Left cardiac atrium (tissue), 4 donors: ENCODE data around the gene SLC6A3. TPM values are rescaled to one million over a fixed set of nuclear protein-coding genes. Genes with fewer than 3 reads are reported as not detected.
"Not testable (repeated sequence)": the region's sequence is repeated elsewhere in the genome, so short reads cannot be mapped to it uniquely, and the experiment has no call there.

Experiments
- ATAC-seq, 2 donors: fragments of 200-7000 bp; cut with Tn5 transposase; one replicate each; pipeline ENCODE4 v1.9.1; 2020; ENCODE audit warnings: mild to moderate bottlenecking in 2 of 2, moderate library complexity in 2 of 2
- DNase-seq: peaks from one replicate; pipeline ENCODE4 v3.0.0-alpha.2; 2020
- intact Hi-C, 2 donors: fragments of 100-400 bp; cut with DNase I; formaldehyde crosslinking; loops; one replicate each; pipeline versions ENCODE4 v1.14.1 to v1.15.1; 2022 to 2023
- total RNA-seq, 2 donors: library from RNA; stranded (reverse); fragmentation: NEBNext Ultra II Directional; extraction: Animal tissue kit (Norgen Biotek cat#: 25700); gene quantifications; one replicate each; pipeline ENCODE4 v1.2.1, GENCODE V29; 2021
- donor health status: DM: no; HTN: yes; CAD: no.
- donor health status: DM: no; HTN: yes; CAD: no; lungs with severe emphysema.
- donor health status: DM: yes; HTN: yes; CAD: no.
- donor health status: Dilated cardiomyopathy.

SLC6A3 gene
- total RNA-seq, 2 donors from 2014 or later: 0.06 TPM; not detected in 1

- no peak for ATAC-seq
- intact Hi-C loops: loop anchor here in 1 of 2 donors (10.0 kb wide), 1 partner anchor 166 kb away; no protein-coding TSS in a partner anchor
- DNase-seq: no peak
Measured at GRCh38 chr5:1479066-1479465, 33.8 kb upstream of the SLC6A3 start.

GRCh38 chr5:1478271-1479035 is 33.2 kb upstream of the SLC6A3 start:
- intact Hi-C loops: loop anchor here in 1 of 2 donors (10.0 kb wide), 1 partner anchor 166 kb away; no protein-coding TSS in a partner anchor
- no peak for ATAC-seq
- no peak for DNase-seq

DNA sequence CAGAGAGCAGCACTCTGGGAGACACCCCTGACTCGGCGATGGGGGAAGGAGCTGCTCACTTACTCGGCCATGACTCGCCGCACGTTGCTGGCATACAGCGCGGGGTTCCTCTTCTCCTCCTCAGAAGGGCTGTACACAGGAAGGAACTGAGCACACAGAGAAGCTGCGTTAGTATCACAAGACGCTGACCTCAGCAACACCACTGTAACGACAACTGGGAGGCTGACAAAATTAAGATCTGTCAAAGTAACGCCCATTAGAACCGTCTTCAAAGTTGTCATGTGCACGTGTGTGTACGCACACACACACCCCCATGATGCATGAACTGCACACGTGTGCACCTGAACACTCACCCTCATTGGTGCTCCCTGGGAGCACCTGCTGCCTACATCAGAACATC is 32.1 kb upstream of the SLC6A3 start:
- intact Hi-C loops: loop anchor here in 1 of 2 donors (10.0 kb wide), 1 partner anchor 167 kb away; no protein-coding TSS in a partner anchor
- DNase-seq: peak; percentile 58
- ATAC-seq: peak; percentile 55 to 63

DNA sequence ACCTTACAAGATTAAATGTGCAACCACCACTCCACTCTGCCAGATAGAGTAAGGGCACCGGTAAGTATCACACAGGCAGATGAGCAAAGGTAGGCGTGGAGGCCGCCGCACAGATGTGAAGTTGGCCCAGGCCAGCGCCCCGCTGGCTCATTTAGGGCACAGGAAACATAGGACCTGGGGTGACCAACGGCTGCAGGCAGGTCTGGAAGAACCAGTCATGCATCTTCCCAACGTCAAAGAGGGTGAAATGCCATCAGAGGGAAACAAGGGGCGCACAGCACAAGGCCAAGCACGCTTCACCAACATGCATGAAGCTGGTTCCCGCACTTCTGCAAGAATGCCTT is 31.7 kb upstream of the SLC6A3 start:
- intact Hi-C loops: loop anchor here in 1 of 2 donors (10.0 kb wide), 1 partner anchor 168 kb away; no protein-coding TSS in a partner anchor
- DNase-seq (no peak), ATAC-seq (no peak)

DNA sequence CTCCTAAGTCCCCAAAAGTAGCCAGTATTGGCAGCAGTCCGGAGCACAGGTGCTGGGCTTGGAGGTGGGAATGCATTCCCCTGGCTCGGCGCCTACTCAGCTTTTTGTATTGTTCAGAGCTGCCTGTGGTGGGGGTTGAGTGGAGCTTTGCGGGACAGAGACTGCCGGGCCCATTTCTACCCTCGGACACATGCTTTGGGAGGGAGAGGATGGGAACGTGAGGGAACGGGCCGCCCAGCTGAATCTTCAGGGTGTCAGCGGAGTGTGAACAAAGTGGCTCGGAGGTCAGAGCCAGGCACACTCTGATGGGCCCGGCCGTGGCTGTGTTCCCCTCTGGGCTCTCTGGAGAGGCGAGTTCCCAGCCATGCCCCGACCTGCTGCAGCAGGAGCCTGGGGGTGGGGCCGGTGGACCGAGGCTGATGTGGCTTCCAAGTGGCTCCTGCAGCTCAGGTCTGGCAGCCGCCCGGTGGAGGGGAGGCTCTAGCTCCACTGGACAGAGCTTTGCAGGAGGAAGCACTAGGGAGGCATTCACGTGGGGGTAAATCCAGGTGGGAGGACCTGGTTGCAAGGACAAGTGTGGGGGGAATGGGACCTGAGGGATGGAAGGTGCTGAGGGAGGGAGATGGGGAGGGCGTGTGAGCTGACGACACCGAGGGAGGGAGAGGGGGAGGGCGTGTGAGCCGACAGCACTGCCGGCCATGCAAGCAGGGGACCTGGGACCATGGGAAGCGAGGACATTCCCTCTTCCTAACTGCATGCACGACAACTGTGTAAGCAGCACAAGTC is 31.1 kb upstream of the SLC6A3 start:
- intact Hi-C loops: loop anchor here in 1 of 2 donors (10.0 kb wide), 1 partner anchor 168 kb away; no protein-coding TSS in a partner anchor
- ATAC-seq: no peak
- DNase-seq: peak; percentile 16

DNA sequence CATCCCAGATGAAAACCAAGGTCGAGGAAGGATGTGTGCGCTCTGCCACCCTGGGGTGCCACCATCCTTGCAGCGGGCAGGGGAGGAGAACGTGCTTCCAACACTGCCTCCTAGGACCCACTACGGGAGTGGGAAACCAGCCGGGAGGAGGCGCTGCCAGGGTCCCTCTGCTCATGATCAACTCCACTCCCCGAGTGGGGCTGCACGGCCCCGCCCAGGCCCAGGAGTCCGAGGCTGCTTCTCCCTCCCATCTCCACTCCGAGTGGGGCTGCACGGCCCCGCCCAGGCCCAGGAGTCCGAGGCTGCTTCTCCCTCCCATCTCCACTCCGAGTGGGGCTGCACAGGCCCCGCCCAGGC is 30.3 kb upstream of the SLC6A3 start:
- not testable (repeated sequence) for DNase-seq, ATAC-seq
- intact Hi-C loops: loop anchor here in 1 of 2 donors (10.0 kb wide), 1 partner anchor 169 kb away; no protein-coding TSS in a partner anchor

GRCh38 chr5:1474866-1475543 is 29.8 kb upstream of the SLC6A3 start:
- intact Hi-C loops: loop anchor here in 1 of 2 donors (10.0 kb wide), 1 partner anchor 170 kb away; no protein-coding TSS in a partner anchor
- no peak for ATAC-seq
- DNase-seq: peak; percentile 16

DNA sequence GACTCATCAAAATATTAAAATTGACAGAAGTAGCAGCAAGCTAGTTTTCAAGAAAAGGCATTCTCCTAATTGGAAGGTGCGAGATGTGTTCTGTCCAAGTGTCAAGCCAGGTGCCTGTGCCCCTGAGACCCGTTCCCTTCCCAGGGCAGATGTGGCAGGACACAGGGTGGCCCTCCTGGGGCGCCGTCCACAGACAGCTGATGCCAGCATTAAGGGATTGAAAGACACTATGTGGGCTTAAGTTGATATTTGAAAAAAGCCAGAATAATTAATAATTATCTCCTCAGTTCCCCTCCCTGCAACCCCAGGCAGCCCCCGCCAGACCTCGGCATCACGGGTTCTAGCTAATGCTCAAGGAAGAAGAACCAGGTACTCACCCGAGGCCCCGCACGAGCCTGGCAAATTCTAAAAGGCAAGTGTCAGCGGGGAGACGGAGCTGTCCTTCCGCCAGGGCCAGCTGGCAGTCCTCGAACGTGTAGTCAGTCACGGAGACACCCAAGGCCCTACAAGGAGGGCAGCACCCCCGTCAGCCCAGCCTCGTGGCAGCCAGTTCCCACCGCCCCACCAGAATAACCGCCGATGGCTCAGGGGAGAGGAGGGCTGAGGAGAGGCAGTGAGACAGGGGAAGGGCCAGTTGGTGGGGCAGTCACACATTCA is 29.1 kb upstream of the SLC6A3 start:
- DNase-seq: no peak

GRCh38 chr5:1473746-1474145 is 28.5 kb upstream of the SLC6A3 start:
- ATAC-seq (no peak), DNase-seq (no peak)
- intact Hi-C loops: loop anchor here in 1 of 2 donors (10.0 kb wide), 1 partner anchor 171 kb away; no protein-coding TSS in a partner anchor

More for the DNA sequence above, 29.1 kb upstream of the SLC6A3 start:
- ATAC-seq: no peak
- intact Hi-C loops: loop anchor here in 1 of 2 donors (10.0 kb wide), 1 partner anchor 170 kb away; no protein-coding TSS in a partner anchor

DNA sequence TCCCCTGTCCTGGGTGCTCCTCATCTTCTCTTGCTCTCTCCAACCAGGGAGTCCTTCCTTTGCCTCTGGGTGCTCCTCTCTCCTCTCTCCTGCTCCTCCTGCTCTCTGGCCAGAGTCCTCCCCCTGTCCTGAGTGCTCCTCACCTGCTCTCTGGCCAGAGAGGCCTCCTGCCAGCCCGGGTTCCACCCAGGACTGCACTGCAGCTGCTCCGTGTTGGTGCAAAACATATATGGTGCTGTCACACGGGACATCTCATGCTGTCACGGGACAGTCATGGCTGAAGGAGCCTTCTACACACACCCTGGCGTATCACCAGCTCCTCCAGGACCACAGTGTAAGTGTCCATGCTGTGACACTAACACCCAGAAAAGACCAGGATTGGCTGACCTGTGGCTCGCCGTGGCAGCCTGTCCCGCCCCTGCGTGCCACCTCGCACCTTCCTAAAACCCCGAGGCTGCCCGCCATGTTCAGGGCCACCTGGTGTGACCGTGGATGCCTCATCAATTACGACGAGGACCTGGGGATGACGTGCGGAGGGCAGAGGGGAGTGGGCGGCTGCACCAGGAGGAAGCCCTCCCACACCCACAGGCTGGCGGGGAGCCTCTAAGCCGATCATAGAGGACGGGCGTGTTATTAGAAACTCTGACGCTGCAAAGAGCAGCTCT is 27.9 kb upstream of the SLC6A3 start:
- DNase-seq (no peak), ATAC-seq (no peak)
- intact Hi-C loops: loop anchor here in 1 of 2 donors (10.0 kb wide), 1 partner anchor 172 kb away; no protein-coding TSS in a partner anchor

DNA sequence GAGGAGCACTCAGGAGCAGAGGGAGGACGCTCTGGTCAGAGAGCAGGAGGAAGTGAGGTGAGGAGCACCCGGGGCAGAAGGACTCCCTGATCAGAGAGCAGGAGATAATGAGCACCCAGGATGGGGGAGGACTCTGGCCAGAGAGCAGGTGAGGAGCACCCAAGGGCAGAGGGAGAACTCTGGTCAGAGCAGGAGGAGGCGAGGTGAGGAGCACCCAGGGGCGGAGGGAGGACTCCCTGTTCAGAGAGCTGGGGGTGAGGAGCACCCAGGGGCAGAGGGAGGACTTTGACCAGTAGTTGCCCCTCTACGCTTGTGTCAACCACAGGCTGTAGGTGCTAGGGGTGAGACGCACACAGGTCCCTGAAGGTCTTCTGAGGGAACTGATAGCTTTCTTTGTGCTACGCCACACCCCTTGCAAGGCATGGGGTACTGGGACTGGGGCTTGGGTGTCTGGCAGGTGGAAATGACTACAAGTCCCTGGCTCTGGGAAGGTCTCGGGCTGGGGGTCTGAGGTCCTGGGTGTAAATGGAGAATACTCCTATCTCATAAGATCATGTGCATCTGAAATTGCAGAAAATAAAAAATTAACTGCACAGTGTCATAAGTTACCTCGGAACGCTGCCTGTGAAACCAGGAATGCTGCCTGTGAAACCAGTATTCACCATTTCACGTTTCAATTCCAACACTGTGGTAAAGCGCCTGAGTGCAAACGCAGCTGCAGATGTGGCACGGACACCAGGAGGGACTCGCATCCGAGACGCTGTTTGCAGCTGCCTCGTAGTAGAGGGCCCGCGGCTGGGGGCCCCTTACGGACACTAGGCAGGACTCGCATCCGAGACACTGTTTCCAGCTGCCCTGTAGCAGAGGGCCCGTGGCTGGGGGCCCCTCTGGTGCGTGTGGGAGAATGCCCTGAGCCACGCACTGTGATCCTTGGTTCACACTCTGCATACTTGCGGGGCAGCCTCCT is 27.0 kb upstream of the SLC6A3 start:
- no peak for DNase-seq
- ATAC-seq: no peak
- intact Hi-C loops: loop anchor here in 1 of 2 donors (10.0 kb wide), 1 partner anchor 173 kb away; no protein-coding TSS in a partner anchor

DNA sequence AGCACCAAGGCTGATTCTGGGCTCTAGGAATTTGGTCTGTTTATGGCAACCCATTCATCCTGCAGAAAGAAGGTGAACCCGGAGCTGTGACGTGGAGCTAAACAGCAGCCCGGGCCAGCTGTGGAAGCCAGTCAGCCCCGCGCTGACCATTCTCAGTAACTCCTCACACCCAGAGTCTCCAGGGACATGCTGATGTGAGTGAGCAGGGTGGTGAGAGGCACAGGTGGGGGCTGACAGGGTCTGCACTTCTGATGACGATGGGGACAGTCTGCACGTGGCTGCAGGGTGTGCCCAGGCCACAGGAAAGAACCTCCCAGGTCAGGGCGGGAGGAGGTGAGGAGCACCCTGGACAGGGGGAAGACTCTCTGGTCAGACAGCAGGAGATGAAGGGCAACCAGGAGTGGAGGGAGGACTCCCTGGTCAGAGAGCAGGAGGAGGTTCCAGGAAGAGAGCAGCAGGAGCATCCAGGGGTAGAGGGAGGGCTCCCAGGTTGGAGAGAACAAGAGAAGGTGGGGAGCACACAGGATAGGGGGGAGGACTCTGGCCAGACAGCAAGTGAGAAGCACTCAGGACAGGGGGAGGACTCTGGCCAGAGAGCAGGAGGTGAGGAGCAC is 26.1 kb upstream of the SLC6A3 start:
- ATAC-seq (no peak), DNase-seq (no peak)
- intact Hi-C loops: loop anchor here in 1 of 2 donors (10.0 kb wide), 1 partner anchor 173 kb away; no protein-coding TSS in a partner anchor

GRCh38 chr5:1470762-1471211 is 25.5 kb upstream of the SLC6A3 start:
- intact Hi-C loops: loop anchor here in 1 of 2 donors (10.0 kb wide), 1 partner anchor 174 kb away; no protein-coding TSS in a partner anchor
- ATAC-seq: no peak
- DNase-seq: no peak

- peak; percentile 24 for DNase-seq
- intact Hi-C loops: no loop called here
- no peak for ATAC-seq
Measured at GRCh38 chr5:1468629-1469527, 23.6 kb upstream of the SLC6A3 start.

GRCh38 chr5:1468247-1468612 is 23.0 kb upstream of the SLC6A3 start:
- intact Hi-C loops: no loop called here
- DNase-seq (no peak), ATAC-seq (no peak)
